Esophagus squamous epithelium (tissue), 4 donors: ENCODE results near the gene FAAP100.

Experiments
- POLR2A ChIP-seq, 4 donors: fragments of 450-650 bp; IDR thresholded peaks; one replicate each; pipeline ENCODE4 v1.6.1; 2017; ENCODE audit warnings: antibody characterized with exemption in 4 of 4, mild to moderate bottlenecking in 4 of 4, moderate library complexity in 3 of 4
- TF ChIP-seq, protein P1 (sequence below), 6 experiments: fragments of 450-650 bp in 4 of 6; fragments of 200-600 bp in 2 of 6; sonication (generic) in 2 of 6; IDR thresholded peaks; one replicate each; pipeline ENCODE4 v1.5.1; 2016 to 2019; ENCODE audit warnings: antibody characterized with exemption in 6 of 6, mild to moderate bottlenecking in 4 of 6, moderate library complexity in 4 of 6

DNA sequence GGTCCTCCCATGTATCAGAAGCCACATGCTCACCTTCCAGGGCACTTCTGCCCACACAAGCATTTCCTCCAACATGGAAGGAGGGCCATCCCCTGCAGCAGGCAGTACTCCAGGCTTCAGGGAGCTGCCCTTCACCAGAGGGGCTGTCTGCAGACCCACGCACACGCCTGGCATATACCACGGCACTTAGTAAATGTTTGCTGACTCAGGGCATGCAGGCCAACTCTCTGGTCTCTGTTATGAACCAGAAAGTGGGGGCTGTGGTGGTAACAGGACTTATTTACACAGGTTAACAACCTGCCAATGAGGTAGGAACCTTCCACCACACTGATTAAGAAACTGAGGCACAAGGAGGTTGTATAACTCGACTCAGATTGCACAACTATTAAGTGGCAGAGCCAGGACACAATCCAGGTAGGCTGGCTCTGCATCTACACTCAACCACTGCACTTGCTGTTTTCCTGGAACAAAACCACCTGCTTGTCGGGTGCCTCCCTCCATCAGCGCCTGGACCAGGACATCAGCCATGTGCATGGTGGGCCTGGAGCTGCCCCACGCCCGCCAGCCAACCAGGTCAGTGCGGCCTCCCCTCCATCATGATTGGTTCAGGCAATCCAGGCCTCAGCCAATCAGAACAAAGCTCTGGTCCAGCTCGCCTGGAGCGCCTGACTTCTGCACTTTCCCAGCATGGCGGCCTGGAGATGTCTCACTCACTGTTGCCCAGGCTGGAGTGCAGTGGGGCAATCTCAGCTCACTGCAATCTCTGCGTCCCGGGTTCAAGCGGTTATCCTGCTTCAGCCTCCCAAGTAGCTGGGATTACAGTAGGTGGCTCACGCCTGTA lies 58.7 kb downstream of the FAAP100 start:
- TF ChIP-seq, protein P1, sequence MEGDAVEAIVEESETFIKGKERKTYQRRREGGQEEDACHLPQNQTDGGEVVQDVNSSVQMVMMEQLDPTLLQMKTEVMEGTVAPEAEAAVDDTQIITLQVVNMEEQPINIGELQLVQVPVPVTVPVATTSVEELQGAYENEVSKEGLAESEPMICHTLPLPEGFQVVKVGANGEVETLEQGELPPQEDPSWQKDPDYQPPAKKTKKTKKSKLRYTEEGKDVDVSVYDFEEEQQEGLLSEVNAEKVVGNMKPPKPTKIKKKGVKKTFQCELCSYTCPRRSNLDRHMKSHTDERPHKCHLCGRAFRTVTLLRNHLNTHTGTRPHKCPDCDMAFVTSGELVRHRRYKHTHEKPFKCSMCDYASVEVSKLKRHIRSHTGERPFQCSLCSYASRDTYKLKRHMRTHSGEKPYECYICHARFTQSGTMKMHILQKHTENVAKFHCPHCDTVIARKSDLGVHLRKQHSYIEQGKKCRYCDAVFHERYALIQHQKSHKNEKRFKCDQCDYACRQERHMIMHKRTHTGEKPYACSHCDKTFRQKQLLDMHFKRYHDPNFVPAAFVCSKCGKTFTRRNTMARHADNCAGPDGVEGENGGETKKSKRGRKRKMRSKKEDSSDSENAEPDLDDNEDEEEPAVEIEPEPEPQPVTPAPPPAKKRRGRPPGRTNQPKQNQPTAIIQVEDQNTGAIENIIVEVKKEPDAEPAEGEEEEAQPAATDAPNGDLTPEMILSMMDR (IDR thresholded peaks at IDR 0.05): no peak
- TF ChIP-seq POLR2A (IDR thresholded peaks at IDR 0.05): no peak
